MV-4-11 (cell line): ENCODE data around the gene NR6A1.

Source experiments
- DNase-seq: peaks from one replicate; lab custom pipeline; 2025; lab: John Stamatoyannopoulos, UW

NR6A1 gene

DNA sequence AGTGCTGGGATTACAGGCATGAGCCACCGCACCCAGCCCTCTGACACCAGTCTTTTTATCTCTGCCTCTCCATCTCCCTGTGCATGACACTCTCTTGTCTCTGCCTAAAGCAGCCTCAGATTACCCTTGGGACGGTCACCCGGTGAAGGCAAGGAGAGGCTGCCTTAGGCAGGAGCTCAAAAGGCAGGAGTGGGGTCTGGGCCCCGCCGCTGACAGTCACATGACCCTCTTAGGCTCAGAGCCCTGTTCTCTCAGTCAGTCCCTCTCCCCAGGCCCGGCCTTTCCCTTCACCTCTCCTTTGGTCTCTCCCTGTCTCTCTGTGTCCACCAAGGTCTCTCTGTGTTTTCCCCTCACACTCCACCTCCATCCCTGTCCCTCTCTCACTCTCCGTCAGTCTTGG is 298.3 kb downstream of the NR6A1 start:
- no peak for DNase-seq

- DNase-seq: no peak
Measured at GRCh38 chr9:124471761-124472160, 299.4 kb downstream of the NR6A1 start.

DNA sequence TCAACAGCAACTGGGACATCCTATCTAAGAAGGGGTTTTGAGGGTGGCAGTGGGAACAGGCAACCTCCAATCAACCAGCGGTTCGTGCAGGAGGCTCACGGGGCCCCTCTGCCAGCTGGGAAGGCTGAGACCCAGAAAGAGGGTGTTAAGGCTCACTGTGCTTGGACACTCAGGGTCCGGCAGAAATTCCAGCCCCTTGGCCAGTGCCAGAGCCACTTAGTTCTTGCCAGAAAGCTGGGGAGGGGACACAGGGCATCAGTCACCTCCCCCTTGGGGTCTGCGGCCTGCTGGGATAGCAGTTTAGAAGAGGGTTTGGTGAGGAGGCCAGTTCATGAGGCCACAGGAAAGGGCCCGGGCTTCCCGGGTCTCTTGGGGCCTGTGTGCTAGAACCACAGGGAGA is 300.4 kb downstream of the NR6A1 start:
- no peak for DNase-seq

- no peak for DNase-seq
Measured at GRCh38 chr9:124470306-124470705, 300.8 kb downstream of the NR6A1 start.

GRCh38 chr9:124469011-124469832 is 301.9 kb downstream of the NR6A1 start:
- no peak for DNase-seq

DNA sequence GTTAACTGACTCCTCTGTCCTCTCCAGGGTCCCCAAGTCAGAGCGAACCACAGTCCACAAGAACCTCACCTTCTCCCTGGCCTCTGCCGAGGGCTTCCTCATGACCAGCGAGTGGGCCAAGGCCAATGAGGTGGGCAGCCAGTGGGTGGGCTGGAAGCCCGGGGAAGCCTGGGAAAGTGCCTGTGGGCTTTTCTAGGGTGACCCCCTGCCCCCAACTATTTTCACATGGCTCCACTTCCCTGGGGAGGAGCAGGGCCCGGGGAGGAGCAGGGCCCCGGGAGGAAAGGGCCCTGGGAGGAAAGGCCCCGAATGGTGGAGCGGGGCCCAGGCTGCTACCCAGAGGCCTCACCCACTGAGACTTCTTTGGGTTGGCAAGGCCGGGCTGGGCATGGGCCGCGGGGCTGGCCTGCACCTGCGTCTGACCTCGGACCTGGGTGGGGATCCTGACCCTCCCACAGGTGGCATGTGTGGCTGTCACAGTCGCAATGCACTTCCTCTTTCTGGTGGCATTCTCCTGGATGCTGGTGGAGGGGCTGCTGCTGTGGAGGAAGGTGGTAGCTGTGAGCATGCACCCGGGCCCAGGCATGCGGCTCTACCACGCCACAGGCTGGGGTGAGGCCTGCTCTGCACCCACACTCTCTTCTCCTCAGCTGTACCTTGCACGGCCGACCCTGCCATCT is 302.9 kb downstream of the NR6A1 start:
- no peak for DNase-seq

DNA sequence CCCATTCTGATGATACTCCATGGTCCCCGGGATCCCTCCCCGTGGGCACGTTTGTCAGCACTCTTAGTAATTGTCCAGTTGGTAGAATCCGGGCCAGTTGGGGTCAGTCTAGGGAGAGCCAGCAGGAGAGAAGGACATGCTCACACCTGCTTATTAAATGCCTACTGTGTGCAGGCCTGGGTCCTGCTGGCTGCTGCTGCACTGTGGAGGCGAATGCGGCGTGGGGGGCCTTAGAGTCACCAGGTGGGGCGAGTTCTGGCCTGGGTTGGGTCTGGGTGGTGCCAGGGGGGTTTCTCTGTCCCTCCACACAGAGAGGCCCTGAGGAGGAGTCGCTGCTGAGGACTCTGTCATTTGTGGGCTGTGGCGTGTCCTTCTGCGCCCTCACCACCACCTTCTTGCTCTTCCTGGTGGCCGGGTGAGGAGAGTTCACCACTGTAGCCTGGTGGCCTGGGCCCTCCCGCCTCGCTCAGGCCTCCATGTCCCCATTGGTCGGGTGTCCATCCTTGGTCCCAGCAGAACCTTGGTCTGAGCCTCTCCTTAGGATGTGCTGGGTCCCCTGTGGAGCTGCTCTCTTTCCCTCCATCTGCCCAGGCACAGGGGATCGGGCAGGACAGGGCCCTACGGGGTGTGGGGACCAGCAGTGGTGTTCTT is 303.6 kb downstream of the NR6A1 start:
- no peak for DNase-seq
